ENCODE measurements around the gene AGFG2.
"Not testable (repeated sequence)": the region's sequence is repeated elsewhere in the genome, so short reads cannot be mapped to it uniquely, and the experiment has no call there.

AGFG2 gene

DNA sequence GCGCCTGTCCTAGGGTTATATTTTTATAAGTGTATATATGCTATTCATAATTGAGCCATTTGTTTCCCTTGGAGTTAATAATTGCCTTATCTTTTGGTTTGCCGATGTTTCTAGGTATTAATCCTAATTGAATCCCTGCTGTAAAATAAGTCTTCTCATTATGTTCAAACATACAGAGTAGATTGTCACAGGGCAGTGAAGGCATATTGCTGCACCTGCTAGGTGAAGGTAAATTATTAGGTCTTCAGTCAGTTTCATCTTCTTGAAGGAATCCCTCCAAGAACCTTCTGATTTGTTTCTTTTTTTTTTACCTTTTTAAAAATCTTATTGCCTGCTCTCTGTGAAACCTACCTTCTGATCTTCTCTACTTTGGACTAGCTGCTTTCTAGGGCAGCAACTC, 17.9 kb upstream of the AGFG2 start:
- DNase-seq, result no peak

DNA sequence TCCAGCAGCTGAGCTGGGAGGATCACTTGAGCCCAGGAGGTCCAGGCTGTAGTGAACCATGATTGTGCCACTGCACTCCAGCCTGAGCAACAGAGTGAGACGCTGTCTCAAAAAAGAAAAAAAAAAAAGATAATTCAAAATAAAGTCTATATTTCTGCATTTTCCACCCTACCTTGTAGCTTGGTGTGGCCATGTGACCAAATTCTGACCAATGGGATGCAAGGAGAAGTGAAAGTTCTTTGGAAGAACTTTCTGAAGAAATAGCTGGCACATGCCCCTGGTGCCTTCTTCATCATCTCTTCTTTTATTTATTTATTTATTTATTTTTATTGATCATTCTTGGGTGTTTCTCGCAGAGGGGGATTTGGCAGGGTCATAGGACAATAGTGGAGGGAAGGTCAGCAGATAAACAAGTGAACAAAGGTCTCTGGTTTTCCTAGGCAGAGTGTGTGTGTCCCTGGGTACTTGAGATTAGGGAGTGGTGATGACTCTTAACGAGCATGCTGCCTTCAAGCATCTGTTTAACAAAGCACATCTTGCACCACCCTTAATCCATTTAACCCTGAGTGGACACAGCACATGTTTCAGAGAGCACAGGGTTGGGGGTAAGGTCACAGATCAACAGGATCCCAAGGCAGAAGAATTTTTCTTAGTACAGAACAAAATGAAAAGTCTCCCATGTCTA, 17.0 kb upstream of the AGFG2 start:
- not testable (repeated sequence) for DNase-seq

DNA sequence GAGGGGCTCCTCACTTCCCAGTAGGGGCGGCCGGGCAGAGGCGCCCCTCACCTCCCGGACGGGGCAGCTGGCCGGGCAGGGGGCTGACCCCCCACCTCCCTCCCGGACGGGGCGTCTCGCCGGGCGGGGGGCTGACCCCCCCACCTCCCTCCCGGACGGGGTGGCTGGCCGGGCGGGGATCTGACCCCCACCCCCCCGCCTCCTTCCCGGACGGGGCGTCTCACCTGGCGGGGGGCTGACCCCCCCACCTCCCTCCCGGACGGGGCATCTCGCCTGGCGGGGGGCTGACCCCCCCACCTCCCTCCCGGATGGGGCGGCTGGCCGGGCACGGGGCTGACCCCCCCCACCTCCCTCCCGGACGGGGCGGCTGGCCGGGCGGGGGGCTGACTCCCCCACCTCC, 15.8 kb upstream of the AGFG2 start:
- not testable (repeated sequence) for DNase-seq

DNA sequence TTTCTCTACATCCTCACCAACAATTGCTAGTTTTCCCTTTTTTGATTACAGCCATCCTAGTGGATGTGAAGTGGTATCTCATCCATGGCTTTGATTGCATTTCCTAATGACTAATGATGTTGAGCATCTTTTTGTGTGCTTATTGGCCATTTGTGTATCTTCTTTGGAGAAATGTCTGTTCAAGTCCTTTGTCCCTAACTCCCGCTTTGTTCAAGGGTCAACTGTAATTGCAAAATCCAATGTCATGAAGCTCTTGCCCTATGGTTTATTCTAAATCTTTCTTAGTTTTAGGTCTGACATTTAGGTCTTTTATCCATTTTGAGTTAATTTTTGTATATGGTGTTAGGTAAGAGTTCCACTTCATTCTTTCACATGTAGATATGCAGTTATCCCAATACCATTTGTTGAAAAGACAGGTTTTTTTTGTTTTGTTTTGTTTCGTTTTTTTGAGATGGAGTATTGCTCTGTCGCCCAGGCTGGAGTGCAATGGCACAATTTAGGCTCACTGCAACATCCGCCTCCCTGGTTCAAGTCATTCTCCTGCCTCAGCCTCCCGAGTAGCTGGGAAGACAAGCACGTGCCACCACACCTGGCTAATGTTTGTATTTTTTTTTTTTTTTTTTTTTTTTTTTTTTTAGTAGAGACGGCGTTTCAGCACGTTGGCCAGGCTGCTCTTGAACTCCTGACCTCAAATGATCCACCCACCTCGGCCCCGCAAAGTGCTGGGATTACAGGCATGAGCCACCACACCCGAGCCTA, 10.7 kb upstream of the AGFG2 start:
- not testable (repeated sequence) for DNase-seq

DNA sequence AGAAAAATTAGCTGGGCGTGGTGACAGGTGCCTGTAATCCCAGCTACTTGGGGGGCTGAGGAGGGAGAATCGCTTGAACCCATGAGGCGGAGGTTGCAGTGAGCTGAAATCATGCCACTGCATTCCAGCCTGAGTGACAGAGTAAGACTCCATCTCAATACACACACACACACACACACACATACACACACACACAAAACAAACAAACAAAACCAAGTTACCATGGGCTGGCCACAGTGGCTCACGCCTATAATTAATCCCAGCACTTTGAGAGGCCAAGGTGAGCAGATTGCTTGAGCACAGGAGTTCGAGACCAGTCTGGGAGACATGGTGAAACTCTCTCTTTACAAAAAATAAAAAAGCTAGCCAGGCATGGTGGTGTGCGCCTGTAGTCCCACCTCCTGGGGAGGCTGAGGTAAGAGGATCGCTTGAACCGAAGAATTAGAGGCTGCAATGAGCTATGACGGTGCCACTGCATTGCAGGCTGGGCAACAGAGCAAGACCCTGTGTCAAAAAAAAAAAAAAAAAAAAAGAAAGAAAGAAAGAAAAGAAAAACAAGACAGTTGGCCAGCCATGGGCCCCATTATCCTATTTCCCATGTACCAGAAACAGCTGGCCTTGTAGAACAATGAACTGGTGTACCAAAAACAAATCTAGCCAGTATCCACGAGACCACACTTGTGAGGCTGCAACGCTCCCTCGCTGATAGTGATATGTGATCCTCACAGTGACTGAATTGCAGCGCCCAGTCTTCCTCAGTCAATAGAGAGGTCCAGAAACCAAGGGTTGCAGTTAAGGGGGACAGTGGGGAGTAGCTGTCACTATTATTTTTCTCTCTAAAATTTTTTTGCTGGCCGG, 6.6 kb upstream of the AGFG2 start:
- DNase-seq, result no peak

DNA sequence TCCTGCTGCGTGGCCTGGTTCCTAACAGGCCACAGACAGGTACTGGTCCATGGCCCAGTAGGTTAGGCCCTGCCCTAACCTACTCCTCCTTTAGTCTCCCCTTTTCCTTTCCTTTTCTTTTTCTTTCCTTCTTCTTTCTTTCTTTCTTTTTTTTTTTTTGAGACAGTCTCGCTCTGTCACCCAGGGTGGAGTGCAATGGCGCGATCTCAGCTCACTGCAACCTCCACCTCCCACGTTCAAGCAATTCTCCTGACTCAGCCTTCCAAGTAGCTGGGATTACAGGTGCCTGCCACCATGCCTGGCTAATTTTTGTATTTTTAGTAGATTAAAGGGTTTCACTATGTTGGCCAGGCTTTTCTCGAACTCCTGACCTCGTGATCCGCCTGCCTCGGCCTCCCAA, 3.0 kb upstream of the AGFG2 start:
- DNase-seq, result not testable (repeated sequence)

DNA sequence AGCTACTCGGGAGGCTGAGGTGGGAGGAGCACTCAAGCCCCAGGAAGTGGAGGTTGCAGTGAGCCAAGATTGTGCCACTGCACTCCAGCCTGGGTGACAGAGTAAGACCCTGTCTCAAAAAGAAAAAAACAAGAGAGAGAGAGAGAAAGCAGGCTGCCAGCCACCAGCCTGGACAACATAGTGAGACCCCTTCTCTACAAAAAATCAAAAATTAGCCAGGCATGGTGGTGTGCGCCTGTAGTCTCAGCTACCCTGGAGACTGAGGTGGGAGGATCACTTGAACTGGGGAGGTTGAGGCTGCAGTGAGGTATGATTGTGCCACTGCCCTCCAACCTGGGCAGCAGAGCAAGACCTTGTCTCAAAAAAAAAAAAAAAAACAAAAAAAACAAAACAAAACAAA, 2.3 kb upstream of the AGFG2 start:
- DNase-seq, result not testable (repeated sequence)

DNA sequence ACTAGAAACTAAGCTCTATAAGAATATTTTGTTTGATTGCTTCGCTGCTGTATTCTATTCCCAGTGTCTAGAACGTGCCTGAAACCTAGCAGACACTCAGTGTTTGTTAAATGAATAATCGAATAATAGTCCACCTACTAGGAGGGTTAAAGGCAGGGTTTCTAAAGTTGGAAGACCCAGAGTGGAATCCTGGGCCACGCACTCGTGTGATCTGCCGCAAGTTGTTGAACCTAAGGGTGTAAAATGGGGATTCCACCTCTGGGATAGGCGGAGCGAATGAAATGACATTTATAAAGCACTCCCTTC, 702 bp upstream of the AGFG2 start:
- DNase-seq, result no peak

DNA sequence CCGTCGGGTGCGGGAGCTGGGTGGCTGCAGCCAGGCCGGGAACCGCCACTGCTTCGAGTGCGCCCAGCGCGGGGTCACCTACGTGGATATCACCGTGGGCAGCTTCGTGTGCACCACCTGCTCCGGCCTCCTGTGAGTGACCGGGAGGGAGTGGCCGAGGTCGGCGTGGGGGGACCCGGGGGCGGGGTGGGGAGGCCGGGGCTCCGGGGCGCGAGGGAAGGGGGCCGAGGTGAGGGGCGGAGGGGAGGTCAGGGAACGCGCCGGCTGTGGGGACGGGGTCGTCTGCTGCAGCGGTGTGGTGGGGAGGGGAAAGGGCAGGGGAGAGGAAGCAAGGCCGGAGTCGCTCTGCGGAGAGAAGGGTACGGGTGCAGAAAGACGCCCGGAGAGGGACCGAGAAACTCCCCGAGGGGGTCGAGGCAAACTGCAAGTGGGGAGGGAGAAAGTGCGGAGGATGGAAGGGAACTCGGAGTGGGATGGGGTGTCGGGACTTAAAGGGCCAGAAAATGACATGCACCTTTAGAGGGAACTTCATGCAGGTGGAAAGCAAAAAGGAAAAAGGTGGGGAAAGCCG, 518 bp downstream of the AGFG2 start:
- no peak for DNase-seq

DNA sequence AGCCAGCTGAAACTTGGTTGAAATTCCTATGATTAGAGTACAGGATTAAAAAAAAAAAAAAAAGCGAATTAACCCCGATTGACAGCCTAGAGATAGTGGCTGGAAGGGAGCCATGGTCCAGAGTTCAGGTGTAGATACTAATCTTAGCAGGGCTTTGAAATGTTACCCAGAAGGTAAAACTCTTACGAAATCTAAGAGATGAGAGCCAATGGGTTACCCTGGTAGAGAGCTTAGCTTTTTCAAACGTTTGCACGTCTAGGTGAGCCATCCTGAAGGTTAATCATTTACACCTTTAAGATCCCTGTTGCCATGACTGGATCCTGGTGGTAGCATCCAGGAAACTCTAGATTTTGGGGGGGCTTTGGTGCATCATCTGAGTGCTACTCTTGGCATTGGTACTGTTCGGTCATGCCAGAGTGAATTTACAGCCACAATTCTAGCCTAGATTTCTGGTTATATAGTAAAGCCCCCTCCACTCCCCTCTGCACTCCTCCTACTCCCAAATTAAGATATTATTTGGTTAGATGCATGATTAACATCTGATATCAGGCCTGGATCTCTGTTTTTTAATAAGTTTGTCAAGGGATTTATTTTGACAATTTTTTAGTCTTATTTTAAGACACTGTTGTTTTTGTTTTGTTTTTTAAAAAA, 1.2 kb downstream of the AGFG2 start:
- DNase-seq, result no peak

DNA sequence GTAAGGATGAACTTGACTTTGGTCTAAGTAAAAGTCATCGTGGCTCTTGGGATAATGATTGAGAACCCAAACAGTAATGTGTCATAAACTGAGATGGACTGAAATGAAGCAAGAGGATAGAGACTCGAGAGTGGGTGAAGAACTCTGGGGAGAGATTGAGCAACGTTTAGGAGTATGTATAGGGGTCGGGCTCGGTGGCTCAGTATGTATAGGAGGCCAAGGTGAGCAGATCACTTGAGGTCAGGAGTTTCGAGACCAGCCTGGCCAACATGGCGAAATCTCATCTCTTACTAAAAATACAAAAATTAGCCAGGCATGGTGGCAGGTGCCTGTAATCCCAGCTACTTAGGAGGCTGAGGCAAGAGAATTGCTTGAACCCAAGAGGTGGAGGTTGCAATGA, 2.3 kb downstream of the AGFG2 start:
- DNase-seq, result not testable (repeated sequence)

DNA sequence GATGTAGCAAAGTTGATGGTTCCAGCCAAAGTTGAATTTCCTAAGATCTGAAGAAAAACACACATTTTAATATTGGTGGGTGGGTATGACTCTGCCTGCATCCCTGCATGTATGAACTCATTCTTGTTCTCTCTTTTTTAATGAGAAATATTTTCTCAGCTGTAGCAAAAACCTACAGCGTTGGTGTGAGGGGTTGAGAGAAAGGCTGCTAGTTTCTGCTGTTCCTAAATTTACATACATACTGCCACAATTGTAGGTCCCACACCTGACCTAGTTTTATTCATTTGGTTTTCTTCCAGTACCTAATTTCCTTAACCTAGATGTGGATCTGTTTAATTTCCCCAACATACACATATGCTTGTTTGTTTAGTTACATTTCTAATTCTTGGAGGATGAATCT, 4.6 kb downstream of the AGFG2 start:
- no peak for DNase-seq

DNA sequence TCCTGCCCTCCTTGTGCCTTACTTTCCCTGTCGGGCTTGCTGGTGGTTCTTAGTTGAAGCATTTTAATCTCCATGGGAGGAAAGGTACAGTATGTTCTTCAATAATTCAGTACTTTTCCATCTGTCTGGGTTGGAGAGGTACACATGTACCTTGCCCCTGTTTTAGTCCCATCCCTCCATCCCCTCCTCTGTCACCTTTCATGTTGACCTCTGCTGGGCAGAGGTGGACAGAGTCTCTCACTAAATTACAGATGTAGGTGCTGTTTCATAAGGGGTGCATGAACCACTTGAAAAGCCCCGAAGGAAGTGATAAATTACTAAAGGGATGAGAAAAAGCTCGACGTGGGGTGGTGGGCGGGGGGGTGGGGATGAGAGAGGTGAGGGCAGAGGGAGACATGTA, 5.4 kb downstream of the AGFG2 start:
- no peak for DNase-seq

DNA sequence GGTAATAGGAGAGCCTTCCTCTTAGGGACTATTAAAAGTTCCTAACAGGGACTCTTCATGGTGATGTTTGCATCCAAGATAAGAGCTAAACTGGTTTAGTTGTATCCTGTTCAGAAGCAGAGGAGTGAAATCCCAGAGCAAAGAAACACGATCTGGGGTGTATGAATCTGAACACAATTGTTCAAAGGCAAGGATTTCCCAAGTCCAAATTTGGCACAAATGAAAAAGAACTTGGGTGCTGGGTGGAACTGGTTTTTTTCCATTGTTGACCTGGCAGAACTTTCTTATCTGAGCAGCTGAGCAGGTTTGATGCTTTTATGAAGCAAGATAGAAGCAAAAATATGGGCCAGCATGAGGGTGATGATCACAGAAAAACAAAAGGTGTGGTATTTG, 6.0 kb downstream of the AGFG2 start:
- DNase-seq, result no peak

DNA sequence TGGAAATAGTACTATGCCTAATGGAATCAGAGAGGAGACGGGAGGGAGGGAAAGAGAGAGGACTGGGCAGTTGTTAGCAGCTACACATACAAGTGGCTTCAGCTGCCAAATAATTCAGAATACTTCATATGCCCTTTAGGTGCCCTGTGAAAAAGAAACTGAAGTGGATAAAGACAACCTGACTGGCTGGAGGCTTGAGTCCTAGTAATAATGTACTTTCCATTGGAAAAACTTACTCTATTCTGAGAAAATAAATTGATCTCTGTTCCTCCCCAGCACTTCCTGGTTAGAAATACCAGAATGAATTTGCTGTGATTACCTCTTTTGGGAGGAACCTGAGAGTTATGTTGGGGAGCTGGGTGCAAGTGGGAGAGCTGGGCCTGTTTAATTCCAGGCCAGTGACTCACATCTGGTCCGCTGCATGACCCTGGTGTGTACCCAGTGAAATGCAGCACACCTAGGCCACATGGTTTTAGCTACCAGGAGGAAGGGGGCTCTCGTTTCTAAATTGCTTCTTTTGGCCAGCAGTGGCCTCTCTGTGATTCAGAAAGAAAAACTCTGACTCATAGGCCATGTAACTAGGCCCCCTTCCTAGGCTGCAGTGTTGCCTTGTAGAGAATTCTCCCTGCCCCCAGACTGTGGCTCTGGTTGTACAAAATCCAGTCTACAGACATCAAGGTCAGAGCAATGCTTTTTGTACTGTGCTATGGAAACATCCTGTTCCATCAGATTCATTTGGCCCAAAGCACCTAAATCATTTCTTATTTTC, 6.5 kb downstream of the AGFG2 start:
- DNase-seq, result no peak

DNA sequence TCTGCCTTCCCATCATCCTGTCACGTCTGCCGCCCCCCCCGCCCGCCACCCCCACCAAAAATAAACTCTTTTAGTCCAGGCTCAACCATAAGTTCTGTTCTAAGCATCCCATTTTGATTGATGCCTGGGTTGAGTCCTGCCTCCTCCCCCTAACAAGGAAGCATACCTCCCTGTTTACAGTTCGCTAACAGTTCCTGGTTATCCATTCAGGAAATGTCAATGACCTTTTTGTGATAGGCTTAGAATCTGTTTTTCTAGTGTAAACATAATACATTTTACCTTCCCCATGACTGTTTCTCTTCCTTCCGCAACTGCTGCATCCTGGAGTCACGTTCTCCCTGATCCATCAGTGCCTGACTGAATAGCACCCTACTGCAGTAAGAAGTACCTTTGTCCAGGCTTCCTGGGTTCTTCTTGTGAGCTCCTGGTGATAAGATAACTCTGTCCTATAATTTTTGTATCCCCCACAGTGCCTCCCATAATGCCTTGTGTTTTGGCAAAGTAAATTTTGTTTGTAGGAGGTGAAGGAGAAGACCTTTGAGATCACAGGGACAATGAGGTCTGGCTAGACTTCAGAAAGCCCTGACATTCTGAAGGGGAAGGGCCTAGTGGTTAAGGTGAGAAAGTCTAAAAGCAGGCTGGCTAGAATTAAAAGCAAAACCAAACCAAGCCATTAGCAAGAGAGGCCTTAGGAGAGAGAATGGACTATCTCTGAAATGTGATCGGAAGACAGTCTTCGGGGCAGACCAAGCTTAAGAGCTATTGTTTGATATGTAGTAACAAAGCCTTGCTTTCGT, 7.3 kb downstream of the AGFG2 start:
- DNase-seq, result no peak

DNA sequence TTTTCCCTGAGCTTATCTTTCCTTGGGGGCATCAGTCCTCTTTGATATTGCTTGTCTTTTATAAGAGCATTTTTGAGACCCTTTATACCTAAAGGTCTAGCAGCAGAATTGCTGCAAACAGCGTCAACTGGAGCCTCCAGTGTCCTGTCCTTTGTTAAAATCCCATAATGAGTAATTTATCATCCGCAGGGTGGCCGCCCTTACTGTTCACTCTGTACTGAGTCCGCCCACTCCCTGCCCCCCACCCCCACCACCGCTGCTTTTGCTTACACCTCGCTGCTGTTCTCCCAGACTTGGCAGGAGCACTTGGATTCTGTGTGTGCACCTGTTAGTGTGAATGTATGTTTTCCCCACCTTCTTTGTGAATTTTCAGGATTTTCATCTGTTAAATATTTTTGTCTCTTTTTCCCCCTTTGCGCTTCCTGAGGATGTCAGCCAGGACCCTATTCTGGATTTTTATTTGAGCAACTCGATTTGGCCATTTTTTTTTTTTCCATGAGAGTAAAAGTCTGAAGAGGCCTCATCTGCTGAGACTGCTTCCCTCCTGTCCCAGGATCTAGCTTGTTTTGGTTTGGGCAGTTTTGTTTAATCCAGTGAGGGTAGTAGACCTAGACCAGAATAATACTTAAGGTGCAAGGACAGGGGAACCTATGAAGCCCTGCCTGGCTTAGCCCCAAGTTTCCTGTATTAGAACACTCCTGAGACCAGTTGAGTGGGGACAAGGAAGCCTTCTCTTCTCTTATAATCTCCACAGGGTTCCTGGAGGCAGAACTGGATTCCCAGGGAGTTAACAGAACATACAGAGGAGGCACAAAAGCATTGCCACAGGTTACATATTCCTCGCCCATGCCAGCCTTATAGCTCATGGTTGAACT, 8.2 kb downstream of the AGFG2 start:
- DNase-seq, result no peak

DNA sequence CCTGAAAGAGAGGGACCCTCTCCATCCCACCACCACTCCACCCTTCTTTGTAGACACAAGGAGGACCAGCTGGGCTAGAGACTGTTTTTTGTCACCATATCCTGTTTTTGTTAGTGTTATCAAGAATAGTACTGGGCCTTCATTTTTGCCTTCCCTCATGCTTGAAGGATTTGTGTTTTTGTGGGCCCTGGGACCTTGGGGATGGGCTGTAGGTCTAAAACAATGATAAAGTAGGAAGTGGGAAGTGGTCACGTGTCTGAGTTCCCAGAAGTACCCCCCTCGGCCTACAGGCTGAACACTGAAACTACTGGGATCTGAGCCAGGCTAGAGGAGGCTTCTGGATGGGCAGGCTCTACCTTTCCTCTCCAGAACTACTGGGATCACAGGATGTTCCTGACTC, 8.9 kb downstream of the AGFG2 start:
- DNase-seq, result no peak

DNA sequence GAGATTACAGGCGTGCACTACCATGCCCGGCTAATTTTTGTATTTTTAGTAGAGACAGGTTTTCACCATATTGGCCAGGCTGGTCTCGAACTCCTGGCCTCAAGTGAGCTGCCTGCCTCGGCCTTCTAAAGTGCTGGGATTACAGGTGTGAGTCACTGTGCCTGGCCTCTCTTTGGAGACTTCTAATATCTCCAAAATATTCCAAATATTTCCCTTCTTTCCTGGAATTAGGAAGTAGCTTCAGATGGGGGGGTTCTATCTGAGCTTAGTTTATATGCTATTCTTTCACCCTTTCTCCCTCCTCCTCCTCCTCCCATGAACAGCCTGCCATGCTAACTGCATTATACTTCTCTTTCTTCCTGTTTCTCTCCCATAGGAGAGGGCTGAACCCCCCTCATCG, 9.4 kb downstream of the AGFG2 start:
- not testable (repeated sequence) for DNase-seq

DNA sequence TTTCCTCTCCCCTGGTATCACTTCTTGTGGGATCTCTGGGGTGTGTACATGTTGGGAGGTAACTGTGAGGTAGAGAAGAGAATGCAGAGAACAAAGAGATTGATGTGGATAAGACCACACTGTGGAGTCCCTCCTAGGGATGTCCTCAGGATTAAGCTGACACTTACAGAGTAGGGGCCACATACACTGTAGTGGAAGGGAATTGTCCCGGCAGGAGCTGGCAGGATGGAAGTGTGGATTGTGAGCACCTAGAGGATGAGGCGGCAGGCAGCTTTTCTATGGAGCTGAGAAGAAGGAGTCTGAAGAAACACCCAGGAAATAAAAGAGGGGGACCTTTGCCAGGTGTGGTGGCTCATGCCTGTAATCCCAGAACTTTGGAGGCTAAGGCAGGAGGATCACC, 13.5 kb downstream of the AGFG2 start:
- no peak for DNase-seq
